ENCODE measurements around the gene NUP98. TPM values are rescaled to one million over a fixed set of nuclear protein-coding genes. Genes with fewer than 3 reads are reported as not detected.

Gene NUP98
- total and polyA plus RNA-seq, 2 donors (not counting 3 experiments of a cell fraction or from before 2014, with no cell fraction given) = 92.7 to 169 TPM

GRCh38 chr11:3833449-3833848, 36.1 kb upstream of the NUP98 start:
- no peak overlapping the region for H3K27ac ChIP-seq (ENCODE audit: insufficient read depth, low read depth, low read length)
- H2AFZ ChIP-seq (ENCODE audit: low read depth, low read length) = no peak overlapping the region
- no peak overlapping the region for H3K4me3 ChIP-seq (replicated peaks in 1 of 3; ENCODE audit: insufficient read depth in 1 of 3, low read depth in 1 of 3, low read length in 3 of 3)
- H3K79me2 ChIP-seq (ENCODE audit: control insufficient read depth, insufficient read depth, low read length) = peaks cover 70% of the 10 kb centered on the region
- no peaks in the 10 kb centered on the region for H3K9me3 ChIP-seq (replicated peaks; ENCODE audit: control insufficient read depth, insufficient read depth, low read length)
- peaks cover 2 to 3% of the 10 kb centered on the region in 2 experiments for H3K36me3 ChIP-seq (ENCODE audit: control insufficient read depth in 2 of 2, extremely low read depth in 1 of 2, insufficient read depth in 2 of 2, low read length in 2 of 2)
- FAIRE-seq = no peak
- peaks cover 26% of the 10 kb centered on the region for H3K4me1 ChIP-seq (ENCODE audit: control insufficient read depth, extremely low read depth, insufficient read depth, low read length)
- H3K27me3 ChIP-seq (ENCODE audit: control insufficient read depth in 2 of 2, insufficient read depth in 2 of 2, low read length in 2 of 2) = no peaks in the 10 kb centered on the region
- no peaks in the 10 kb centered on the region for H4K20me1 ChIP-seq (replicated peaks; ENCODE audit: control insufficient read depth, extremely low read depth, insufficient read depth, low read length)
- TF ChIP-seq, protein P1, sequence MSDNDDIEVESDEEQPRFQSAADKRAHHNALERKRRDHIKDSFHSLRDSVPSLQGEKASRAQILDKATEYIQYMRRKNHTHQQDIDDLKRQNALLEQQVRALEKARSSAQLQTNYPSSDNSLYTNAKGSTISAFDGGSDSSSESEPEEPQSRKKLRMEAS (IDR thresholded peaks at IDR 0.05; ENCODE audit: insufficient read depth, insufficient read length) = no peak
- TF ChIP-seq EZH2 (IDR thresholded peaks at IDR 0.05; ENCODE audit: borderline replicate concordance, low read depth, low read length, severe bottlenecking) (no peak), CTCF (IDR thresholded peaks at IDR 0.05; ENCODE audit: extremely low read depth in 1 of 2, insufficient read depth in 1 of 2, low read depth in 1 of 2, low read length in 2 of 2) (no peak), JUN (IDR thresholded peaks at IDR 0.05; ENCODE audit: borderline replicate concordance, insufficient read depth, insufficient read length, low read depth) (no peak), FOS (IDR thresholded peaks at IDR 0.05; ENCODE audit: borderline replicate concordance, insufficient read depth, low read length) (no peak), GATA2 (IDR thresholded peaks at IDR 0.05; ENCODE audit: insufficient read depth, insufficient read length, low read depth, low read length) (no peak), MYC (IDR thresholded peaks at IDR 0.05; ENCODE audit: low read depth, low read length) (no peak), POLR2AphosphoS5 (IDR thresholded peaks at IDR 0.05; ENCODE audit: insufficient read depth, low read depth, low read length) (no peak), POLR2A (IDR thresholded peaks at IDR 0.05; ENCODE audit: low read depth, low read length) (no peak)
- POLR2A ChIA-PET = no interaction called here
- intact Hi-C loops (cut with micrococcal nuclease) (no loop called here), dilution Hi-C loops (cut with MboI; ENCODE audit: extremely low pct_ligation_motif_present, low sequenced_read_pairs) (no loop called here)
- no peak for DNase-seq (ENCODE audit: low read depth, low spot score)
- no peaks in the 10 kb centered on the region for H3K9me1 ChIP-seq (replicated peaks; ENCODE audit: control insufficient read depth, extremely low read depth, insufficient read depth, low read length)
- H3K4me2 ChIP-seq (ENCODE audit: insufficient read depth, low read length) = no peak overlapping the region
- no peak overlapping the region for H3K9ac ChIP-seq (replicated peaks; ENCODE audit: extremely low read depth, insufficient read depth, low read length)
- CTCF ChIA-PET = interaction anchor here (1.3 to 7.3 kb wide), 4 partner anchors 8 to 239 kb away, joined by 4 to 38 read pairs (median 10); partner anchors contain the start of gene RHOG
- BruUV-seq (replicated peaks) = no TSS peak

All from endothelial cell of umbilical vein (primary cell).